ENCODE measurements around the gene TLE3.
A peak's percentile ranks its signal among the peaks of the same experiment; 100 is the strongest.

Gene TLE3

GRCh38 chr15:70097321-70098152 is at the start of gene TLE3:
Gene TLE3 (minus strand): TSS chr15:70097917. CDS start chr15:70096798, 1,119 bp downstream.
- Histone ChIP-seq H3K27me3 (peaks cover 56 to 100% (median 97%) of the 10 kb centered on the region in 11 experiments), H3K27ac (peak within 1 kb of the TSS; percentile 17 to 89 (median 74); a peak in 18 of 22 replicates), H3K36me3 (peaks cover 0 to 29% (median 0%) of the 10 kb centered on the region in 11 experiments; a peak in 6 of 22 replicates), H3K4me1 (peaks cover 61 to 80% (median 67%) of the 10 kb centered on the region in 10 experiments), H3K4me2 (peak within 1 kb of the TSS; percentile 97 to 100 (median 99)), H3K9me3 (replicated peaks in 1 of 11) (no peaks in the 10 kb centered on the region), H3K9ac (peak within 1 kb of the TSS; percentile 34 to 90 (median 79)), H3K4me3 (peak within 1 kb of the TSS; percentile 59 to 94 (median 66)), H4K20me1 (peaks cover 35 to 71% (median 47%) of the 10 kb centered on the region in 11 experiments)
- no peak for TF ChIP-seq Cebpa-rat (IDR thresholded peaks at IDR 0.05)

DNA sequence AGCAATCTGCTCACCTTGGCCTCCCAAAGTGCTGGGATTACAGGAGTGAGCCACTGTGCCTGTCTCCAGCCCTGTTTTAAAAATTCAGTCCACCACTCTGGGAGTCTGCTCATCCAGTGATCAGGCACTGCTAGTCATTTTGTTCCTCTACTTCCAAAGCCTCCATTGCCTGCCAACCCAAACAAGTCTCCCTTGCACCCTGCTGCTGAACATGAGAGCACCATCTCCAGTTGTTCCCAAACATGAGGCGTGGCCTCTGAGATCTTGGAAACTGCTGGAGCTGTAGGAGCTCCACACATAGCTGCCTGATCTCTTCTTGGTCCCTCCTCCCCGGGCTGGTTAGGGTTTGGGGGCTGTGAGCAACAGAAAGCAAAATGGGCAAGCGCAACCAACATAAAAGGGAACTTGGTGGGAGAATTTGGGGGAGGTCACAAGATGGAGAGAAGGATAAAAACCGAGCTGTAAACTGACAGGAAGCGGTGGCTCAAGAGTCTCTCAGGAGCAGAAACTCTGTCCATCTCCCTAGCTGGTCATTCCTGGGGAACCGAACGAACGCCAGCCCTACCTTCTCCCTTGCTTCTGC is 49.6 kb upstream of the TLE3 start:
- H3K27me3 ChIP-seq, result peaks cover 0 to 32% (median 0%) of the 10 kb centered on the region in 11 experiments; a peak in 6 of 22 replicates
- no peaks in the 10 kb centered on the region for H3K9me3 ChIP-seq (replicated peaks in 1 of 11)
- no peak for TF ChIP-seq Cebpa-rat (IDR thresholded peaks at IDR 0.05)
- H3K4me2 ChIP-seq, result no peak overlapping the region
- H3K27ac ChIP-seq, result no peak overlapping the region
- H3K4me1 ChIP-seq, result peaks cover 10 to 33% (median 16%) of the 10 kb centered on the region in 10 experiments
- peaks cover 0 to 7% (median 0%) of the 10 kb centered on the region in 11 experiments; a peak in 5 of 22 replicates for H4K20me1 ChIP-seq
- H3K9ac ChIP-seq, result no peak overlapping the region
- H3K36me3 ChIP-seq, result no peaks in the 10 kb centered on the region
- H3K4me3 ChIP-seq, result no peak overlapping the region

DNA sequence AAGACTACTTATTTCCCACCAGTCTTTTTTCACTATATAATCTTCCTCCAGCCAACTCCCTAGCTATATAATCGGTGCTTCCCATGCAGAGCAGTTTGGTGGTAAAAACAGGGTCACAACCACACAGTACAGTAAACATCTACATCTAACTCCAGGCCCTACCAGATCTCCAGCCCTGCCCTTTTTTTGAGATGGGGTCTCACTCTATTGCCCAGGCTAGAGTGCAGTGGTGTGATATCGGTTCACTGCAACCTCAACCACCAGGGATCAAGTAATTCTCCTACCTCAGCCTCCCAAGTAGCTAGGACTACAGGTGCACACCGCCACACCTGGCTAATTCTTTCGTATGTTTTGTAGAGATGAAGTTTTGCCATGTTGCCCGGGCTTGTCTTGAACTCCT is 49.1 kb upstream of the TLE3 start:
- Histone ChIP-seq H3K9ac (no peak overlapping the region), H4K20me1 (peaks cover 0 to 10% (median 0%) of the 10 kb centered on the region in 11 experiments; a peak in 7 of 22 replicates), H3K27me3 (peaks cover 0 to 32% (median 0%) of the 10 kb centered on the region in 11 experiments; a peak in 6 of 22 replicates), H3K4me3 (no peak overlapping the region), H3K9me3 (replicated peaks in 1 of 11) (no peaks in the 10 kb centered on the region), H3K4me2 (no peak overlapping the region), H3K4me1 (peaks cover 6 to 33% (median 15%) of the 10 kb centered on the region in 10 experiments), H3K36me3 (no peaks in the 10 kb centered on the region), H3K27ac (no peak overlapping the region)
- no peak for TF ChIP-seq Cebpa-rat (IDR thresholded peaks at IDR 0.05)

GRCh38 chr15:70146162-70146561 is 48.4 kb upstream of the TLE3 start:
- Histone ChIP-seq H4K20me1 (peaks cover 0 to 14% (median 0%) of the 10 kb centered on the region in 11 experiments; a peak in 5 of 22 replicates), H3K9ac (no peak overlapping the region), H3K4me2 (no peak overlapping the region), H3K36me3 (no peaks in the 10 kb centered on the region), H3K4me1 (peaks cover 4 to 33% (median 16%) of the 10 kb centered on the region in 10 experiments; a peak in 19 of 20 replicates), H3K27ac (no peak overlapping the region), H3K9me3 (replicated peaks in 1 of 11) (no peaks in the 10 kb centered on the region), H3K27me3 (peaks cover 0 to 32% (median 0%) of the 10 kb centered on the region in 11 experiments; a peak in 6 of 22 replicates), H3K4me3 (no peak overlapping the region)
- no peak for TF ChIP-seq Cebpa-rat (IDR thresholded peaks at IDR 0.05)

DNA sequence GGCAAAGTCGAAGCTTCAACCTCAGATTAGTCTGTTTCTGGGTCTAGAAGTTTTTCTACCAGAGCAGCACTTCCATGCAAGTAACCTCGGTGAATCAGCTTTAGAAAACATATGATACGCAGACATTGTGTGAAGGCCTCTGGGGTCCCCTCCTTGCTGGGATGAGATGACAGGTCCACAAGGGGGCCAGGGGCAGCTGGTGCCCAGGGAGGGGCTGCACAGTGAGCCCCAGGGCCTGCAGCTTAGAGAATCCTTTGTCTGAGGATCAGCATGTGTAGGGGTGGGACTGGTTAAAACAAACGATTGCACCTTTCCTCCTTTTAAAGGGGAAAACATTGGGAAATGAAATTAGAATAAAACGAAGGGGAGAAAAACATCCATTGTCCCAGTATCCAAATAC is 47.5 kb upstream of the TLE3 start:
- Histone ChIP-seq H4K20me1 (peaks cover 0 to 14% (median 0%) of the 10 kb centered on the region in 11 experiments; a peak in 5 of 22 replicates), H3K27me3 (peaks cover 0 to 32% (median 0%) of the 10 kb centered on the region in 11 experiments; a peak in 6 of 22 replicates), H3K36me3 (no peaks in the 10 kb centered on the region), H3K4me3 (no peak overlapping the region), H3K4me1 (peaks cover 11 to 36% (median 23%) of the 10 kb centered on the region in 10 experiments; a peak in 19 of 20 replicates), H3K4me2 (no peak overlapping the region), H3K9ac (no peak overlapping the region), H3K9me3 (replicated peaks in 1 of 11) (0 out of 22 replicates have a peak, but pooled peaks cover 0 to 4% (median 0%) of the 10 kb centered on the region in 11 experiments), H3K27ac (no peak overlapping the region)
- no peak for TF ChIP-seq Cebpa-rat (IDR thresholded peaks at IDR 0.05)

DNA sequence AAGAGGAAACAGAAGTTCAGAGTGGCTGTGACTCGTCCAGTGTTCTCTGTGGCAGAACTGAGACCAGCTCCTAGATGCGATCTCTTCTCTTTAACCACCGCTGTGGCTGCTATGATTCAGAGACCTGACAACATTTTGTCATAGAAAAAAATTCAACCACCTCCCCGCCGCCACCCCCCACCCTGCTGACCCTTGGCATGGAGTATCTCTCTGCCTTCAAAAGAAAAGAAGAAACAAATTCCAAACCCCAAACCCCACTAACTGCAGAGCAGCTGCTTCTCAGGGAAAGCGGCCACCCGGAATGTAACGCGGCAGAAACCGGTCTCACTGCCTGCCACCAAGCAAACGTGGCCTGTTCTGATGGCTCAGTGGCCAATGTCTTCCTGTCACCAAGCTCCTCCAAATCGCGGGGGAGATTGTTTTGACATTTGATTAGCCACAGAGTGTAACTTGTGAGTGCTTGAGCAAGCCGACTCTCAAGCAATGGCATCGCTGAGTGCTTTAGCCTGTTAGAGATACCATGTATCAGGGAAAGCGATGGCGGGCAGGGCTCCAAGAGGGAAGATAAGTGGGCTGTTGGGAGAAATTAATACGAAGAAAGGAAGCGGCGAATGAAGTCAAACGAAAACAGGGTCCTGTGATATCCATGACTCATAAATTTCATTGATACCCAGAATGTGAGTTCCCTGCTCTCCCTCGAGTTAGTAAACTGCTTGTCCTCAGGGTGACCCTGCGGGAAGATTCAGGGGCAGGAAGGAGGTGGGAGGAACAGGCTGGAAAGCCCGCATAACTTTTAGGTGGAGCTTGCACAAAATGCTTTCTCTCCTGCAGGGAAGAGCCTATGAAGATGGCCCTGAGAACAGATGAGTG is 44.8 kb upstream of the TLE3 start:
- H3K4me3 ChIP-seq, result no peak overlapping the region
- H3K4me2 ChIP-seq, result peak overlapping the region in 6 of 11 experiments; percentile 18 to 83 (median 75); a peak in 11 of 22 replicates

DNA sequence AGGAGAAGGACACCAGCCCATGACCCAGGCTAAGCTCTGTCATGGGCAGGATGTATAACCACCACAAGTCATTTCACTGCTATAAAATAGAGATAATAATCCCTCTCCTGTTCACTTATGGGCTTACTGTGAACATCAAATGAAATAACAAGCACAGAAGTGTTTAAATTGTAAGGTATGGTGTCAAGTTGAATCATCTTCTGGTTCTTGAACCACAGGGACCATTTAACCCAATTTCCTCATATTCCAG is 44.3 kb upstream of the TLE3 start:
- H3K4me2 ChIP-seq, result peak overlapping the region in 8 of 11 experiments; percentile 18 to 83 (median 68); a peak in 13 of 22 replicates
- no peak overlapping the region for H3K4me3 ChIP-seq
- H3K9ac ChIP-seq, result no peak overlapping the region; a peak in 1 of 22 replicates

More for the DNA sequence above, 44.8 kb upstream of the TLE3 start:
- Histone ChIP-seq H3K27me3 (peaks cover 0 to 38% (median 0%) of the 10 kb centered on the region in 11 experiments; a peak in 7 of 22 replicates), H3K4me1 (peaks cover 11 to 40% (median 23%) of the 10 kb centered on the region in 10 experiments; a peak in 19 of 20 replicates), H3K9me3 (replicated peaks in 1 of 11) (0 out of 22 replicates have a peak, but pooled peaks cover 0 to 4% (median 0%) of the 10 kb centered on the region in 11 experiments), H3K9ac (no peak overlapping the region; a peak in 1 of 22 replicates), H4K20me1 (peaks cover 0 to 14% (median 0%) of the 10 kb centered on the region in 11 experiments; a peak in 5 of 22 replicates), H3K36me3 (no peaks in the 10 kb centered on the region), H3K27ac (peak overlapping the region in 2 of 11 experiments; percentile 33 to 48; a peak in 3 of 22 replicates)
- TF ChIP-seq Cebpa-rat (IDR thresholded peaks at IDR 0.05), result no peak

More for the DNA sequence above, 44.3 kb upstream of the TLE3 start:
- H3K9me3 ChIP-seq (replicated peaks in 1 of 11), result 0 out of 22 replicates have a peak, but pooled peaks cover 0 to 4% (median 0%) of the 10 kb centered on the region in 11 experiments
- no peaks in the 10 kb centered on the region for H3K36me3 ChIP-seq
- peaks cover 0 to 38% (median 0%) of the 10 kb centered on the region in 11 experiments; a peak in 7 of 22 replicates for H3K27me3 ChIP-seq
- no peak for TF ChIP-seq Cebpa-rat (IDR thresholded peaks at IDR 0.05)
- peaks cover 0 to 14% (median 0%) of the 10 kb centered on the region in 11 experiments; a peak in 5 of 22 replicates for H4K20me1 ChIP-seq
- peaks cover 11 to 40% (median 23%) of the 10 kb centered on the region in 10 experiments; a peak in 19 of 20 replicates for H3K4me1 ChIP-seq
- peak overlapping the region in 3 of 11 experiments; percentile 8 to 48 (median 9); a peak in 3 of 22 replicates for H3K27ac ChIP-seq

Measured in BLaER1 treated with 17β-estradiol and CSF1 and Interleukin-3, amounts not matched to agents 10 nM and 100 nM (cell line).